ENCODE measurements around the gene CELA2A. TPM values are rescaled to one million over a fixed set of nuclear protein-coding genes. Genes with fewer than 3 reads are reported as not detected.
"Not testable (repeated sequence)": the region's sequence is repeated elsewhere in the genome, so short reads cannot be mapped to it uniquely, and the experiment has no call there.

Gene CELA2A
- total RNA-seq, 1 donor from 2014 or later: not detected

GRCh38 chr1:15488371-15488770 lies 31.8 kb downstream of the CELA2A start:
- H3K27ac ChIP-seq: no peak overlapping the region
- no peaks in the 10 kb centered on the region for H3K36me3 ChIP-seq
- DNase-seq (ENCODE audit: low spot score): no peak
- no peaks in the 10 kb centered on the region for H4K20me1 ChIP-seq (ENCODE audit: low read depth)
- no peaks in the 10 kb centered on the region for H3K4me1 Mint-ChIP-seq
- no peaks in the 10 kb centered on the region for H3K9me3 Mint-ChIP-seq
- H3K4me1 ChIP-seq: no peaks in the 10 kb centered on the region
- no peak overlapping the region for H3K4me3 ChIP-seq
- no peak overlapping the region for H3K4me2 ChIP-seq
- no peak for TF ChIP-seq EZH2phosphoT487 (IDR thresholded peaks at IDR 0.05)
- no peak for TF ChIP-seq CTCF (IDR thresholded peaks at IDR 0.05)
- TF ChIP-seq EZH2 (IDR thresholded peaks at IDR 0.05): no peak
- no peaks in the 10 kb centered on the region for H3K27me3 ChIP-seq
- no peak overlapping the region for H3K9ac ChIP-seq
- H3K4me3 Mint-ChIP-seq: no peak overlapping the region
- H3K27ac Mint-ChIP-seq: no peak overlapping the region
- H3K9me3 ChIP-seq (ENCODE audit: low read depth): no peaks in the 10 kb centered on the region
- H3F3A ChIP-seq (ENCODE audit: low read depth): no peaks in the 10 kb centered on the region
- H3K36me3 Mint-ChIP-seq: peaks cover 12% of the 10 kb centered on the region
- no peak overlapping the region for H2AFZ ChIP-seq (replicated peaks)
- no peaks in the 10 kb centered on the region for H3K27me3 Mint-ChIP-seq (ENCODE audit: insufficient read depth, low read depth)
- no peaks in the 10 kb centered on the region for H3K79me2 ChIP-seq (ENCODE audit: low read depth)

GRCh38 chr1:15489052-15489736 lies 32.7 kb downstream of the CELA2A start:
- H3K4me2 ChIP-seq: no peak overlapping the region
- Mint-ChIP-seq H3K4me3 (no peak overlapping the region), H3K36me3 (peaks cover 12% of the 10 kb centered on the region), H3K27ac (no peak overlapping the region), H3K9me3 (no peaks in the 10 kb centered on the region), H3K27me3 (ENCODE audit: insufficient read depth, low read depth) (peaks cover 2% of the 10 kb centered on the region), H3K4me1 (no peaks in the 10 kb centered on the region)
- H3K9me3 ChIP-seq (ENCODE audit: low read depth): no peaks in the 10 kb centered on the region
- no peaks in the 10 kb centered on the region for H3K79me2 ChIP-seq (ENCODE audit: low read depth)
- no peaks in the 10 kb centered on the region for H3K27me3 ChIP-seq
- H3K27ac ChIP-seq: no peak overlapping the region
- H3K9ac ChIP-seq: no peak overlapping the region
- no peak for DNase-seq (ENCODE audit: low spot score)
- no peak overlapping the region for H2AFZ ChIP-seq (replicated peaks)
- no peaks in the 10 kb centered on the region for H4K20me1 ChIP-seq (ENCODE audit: low read depth)
- no peaks in the 10 kb centered on the region for H3K36me3 ChIP-seq
- H3F3A ChIP-seq (ENCODE audit: low read depth): no peaks in the 10 kb centered on the region
- H3K4me1 ChIP-seq: no peaks in the 10 kb centered on the region
- no peak overlapping the region for H3K4me3 ChIP-seq
- no peak for TF ChIP-seq CTCF (IDR thresholded peaks at IDR 0.05)
- TF ChIP-seq EZH2phosphoT487 (IDR thresholded peaks at IDR 0.05): no peak
- no peak for TF ChIP-seq EZH2 (IDR thresholded peaks at IDR 0.05)

- H3K9me3 Mint-ChIP-seq; H3K36me3 Mint-ChIP-seq; H3K9me3 ChIP-seq (ENCODE audit: low read depth); H3F3A ChIP-seq (ENCODE audit: low read depth); H2AFZ ChIP-seq (replicated peaks); H3K4me3 ChIP-seq; H3K27ac ChIP-seq; H3K4me3 Mint-ChIP-seq; H3K4me1 ChIP-seq; DNase-seq (ENCODE audit: low spot score); H3K27me3 Mint-ChIP-seq (ENCODE audit: insufficient read depth, low read depth); H3K27ac Mint-ChIP-seq; H3K27me3 ChIP-seq; H3K79me2 ChIP-seq (ENCODE audit: low read depth); H3K9ac ChIP-seq; H3K4me1 Mint-ChIP-seq; H4K20me1 ChIP-seq (ENCODE audit: low read depth); H3K36me3 ChIP-seq; H3K4me2 ChIP-seq: not testable (repeated sequence)
These were observed 34.5 kb downstream of the CELA2A start for GRCh38 chr1:15491010-15491409.

GRCh38 chr1:15492596-15492995 lies 36.1 kb downstream of the CELA2A start:
- Histone ChIP-seq H4K20me1 (ENCODE audit: low read depth) (no peaks in the 10 kb centered on the region), H3K4me3 (no peak overlapping the region), H3K9me3 (ENCODE audit: low read depth) (no peaks in the 10 kb centered on the region), H3K4me2 (no peak overlapping the region), H3K9ac (no peak overlapping the region), H3K4me1 (no peaks in the 10 kb centered on the region), H3K27me3 (no peaks in the 10 kb centered on the region), H3K79me2 (ENCODE audit: low read depth) (no peaks in the 10 kb centered on the region), H3F3A (ENCODE audit: low read depth) (no peaks in the 10 kb centered on the region), H3K36me3 (no peaks in the 10 kb centered on the region), H3K27ac (no peak overlapping the region), H2AFZ (replicated peaks) (no peak overlapping the region)
- peaks cover 6% of the 10 kb centered on the region for H3K36me3 Mint-ChIP-seq
- peaks cover under 1% of the 10 kb centered on the region for H3K9me3 Mint-ChIP-seq
- DNase-seq (ENCODE audit: low spot score): no peak
- no peaks in the 10 kb centered on the region for H3K4me1 Mint-ChIP-seq
- peaks cover 2% of the 10 kb centered on the region for H3K27me3 Mint-ChIP-seq (ENCODE audit: insufficient read depth, low read depth)
- no peak overlapping the region for H3K4me3 Mint-ChIP-seq
- TF ChIP-seq EZH2 (IDR thresholded peaks at IDR 0.05) (no peak), CTCF (IDR thresholded peaks at IDR 0.05) (no peak), EZH2phosphoT487 (IDR thresholded peaks at IDR 0.05) (no peak)
- H3K27ac Mint-ChIP-seq: peak overlapping the region; percentile 25

Data from neural progenitor cell (in vitro differentiated cells).